ENCODE measurements around the gene NOL9.

The NOL9 gene

GRCh38 chr1:6486433-6487011 is 67.8 kb downstream of the NOL9 start:
- no peak for DNase-seq

- no peak for DNase-seq
Measured at GRCh38 chr1:6485168-6486101, 68.9 kb downstream of the NOL9 start.

GRCh38 chr1:6484826-6485167 is 69.5 kb downstream of the NOL9 start:
- DNase-seq = no peak

- no peak for DNase-seq
Measured at GRCh38 chr1:6483761-6484117, 70.6 kb downstream of the NOL9 start.

GRCh38 chr1:6483017-6483760 is 71.1 kb downstream of the NOL9 start:
- DNase-seq = no peak

GRCh38 chr1:6481820-6482219 is 72.5 kb downstream of the NOL9 start:
- DNase-seq = no peak

GRCh38 chr1:6477039-6477820 is 77.1 kb downstream of the NOL9 start:
- no peak for DNase-seq

GRCh38 chr1:6476483-6476882 is 77.8 kb downstream of the NOL9 start:
- DNase-seq = no peak

- DNase-seq = no peak
Measured at GRCh38 chr1:6475381-6476133, 78.8 kb downstream of the NOL9 start.

- no peak for DNase-seq
Measured at GRCh38 chr1:6474815-6475282, 79.5 kb downstream of the NOL9 start.

- DNase-seq = no peak
Measured at GRCh38 chr1:6473974-6474814, 80.1 kb downstream of the NOL9 start.

- no peak for DNase-seq
Measured at GRCh38 chr1:6473156-6473555, 81.2 kb downstream of the NOL9 start.

- no peak for DNase-seq
Measured at GRCh38 chr1:6472391-6472790, 81.9 kb downstream of the NOL9 start.

GRCh38 chr1:6471970-6472368 is 82.3 kb downstream of the NOL9 start:
- DNase-seq = no peak
